Measurements from ENCODE around the gene ZYG11A.
"Not testable (repeated sequence)": the region's sequence is repeated elsewhere in the genome, so short reads cannot be mapped to it uniquely, and the experiment has no call there.

Gene ZYG11A

GRCh38 chr1:52842643-52843310, at the start of gene ZYG11A:
Gene ZYG11A, plus strand, starts transcription at chr1:52842760. Its CDS starts 124 bp downstream, at chr1:52842884.
- peak; percentile 54 for DNase-seq

- DNase-seq: not testable (repeated sequence)
Observed at GRCh38 chr1:52793717-52794116, 48.8 kb upstream of the ZYG11A start.

- DNase-seq: no peak
Observed at GRCh38 chr1:52795464-52795863, 47.1 kb upstream of the ZYG11A start.

- DNase-seq: no peak
Observed at GRCh38 chr1:52798331-52798730, 44.2 kb upstream of the ZYG11A start.

- DNase-seq: no peak
Observed at GRCh38 chr1:52801011-52801410, 41.5 kb upstream of the ZYG11A start.

GRCh38 chr1:52804083-52804482, 38.5 kb upstream of the ZYG11A start:
- not testable (repeated sequence) for DNase-seq

GRCh38 chr1:52814465-52814864, 28.1 kb upstream of the ZYG11A start:
- DNase-seq: no peak

GRCh38 chr1:52820830-52821229, 21.7 kb upstream of the ZYG11A start:
- DNase-seq: not testable (repeated sequence)

- peak; percentile 8 for DNase-seq
Observed at GRCh38 chr1:52825868-52826267, 16.7 kb upstream of the ZYG11A start.

- DNase-seq: no peak
Observed at GRCh38 chr1:52834798-52835197, 7.8 kb upstream of the ZYG11A start.

- DNase-seq: no peak
Observed at GRCh38 chr1:52836035-52836434, 6.5 kb upstream of the ZYG11A start.

- not testable (repeated sequence) for DNase-seq
Observed at GRCh38 chr1:52839175-52839574, 3.4 kb upstream of the ZYG11A start.

- not testable (repeated sequence) for DNase-seq
Observed at GRCh38 chr1:52845119-52845518, 2.6 kb downstream of the ZYG11A start.

GRCh38 chr1:52848423-52848822, 5.9 kb downstream of the ZYG11A start:
- DNase-seq: no peak

- no peak for DNase-seq
Observed at GRCh38 chr1:52850951-52851350, 8.4 kb downstream of the ZYG11A start.

- no peak for DNase-seq
Observed at GRCh38 chr1:52852854-52853253, 10.3 kb downstream of the ZYG11A start.

- DNase-seq: no peak
Observed at GRCh38 chr1:52855584-52855983, 13.0 kb downstream of the ZYG11A start.

- no peak for DNase-seq
Observed at GRCh38 chr1:52856026-52856425, 13.5 kb downstream of the ZYG11A start.

- no peak for DNase-seq
Observed at GRCh38 chr1:52857443-52857842, 14.9 kb downstream of the ZYG11A start.

GRCh38 chr1:52862666-52863458, 20.3 kb downstream of the ZYG11A start:
- DNase-seq: no peak

GRCh38 chr1:52867087-52867863, 24.7 kb downstream of the ZYG11A start:
- no peak for DNase-seq

GRCh38 chr1:52869727-52870126, 27.2 kb downstream of the ZYG11A start:
- not testable (repeated sequence) for DNase-seq

- DNase-seq: no peak
Observed at GRCh38 chr1:52876843-52877242, 34.3 kb downstream of the ZYG11A start.

GRCh38 chr1:52877554-52877953, 35.0 kb downstream of the ZYG11A start:
- peak; percentile 3 for DNase-seq

Data from HCEC 1CT (cell line).